PFSK-1 (cell line): ENCODE measurements around the gene MCM5.

ENCODE experiments used
- FOXP2 ChIP-seq: optimal IDR thresholded peaks from 2 replicates; pipeline ENCODE3; 2011; ENCODE audit warnings: borderline replicate concordance, control low read depth, inconsistent platforms; ENCODE audit not compliant: insufficient read depth; ENCODE audit errors: extremely low read length, extremely low read depth
- POLR2AphosphoS5 ChIP-seq: IDR thresholded peaks from 2 replicates; pipeline ENCODE4 v1.6.1; 2012; ENCODE audit warnings: low read depth, mild to moderate bottlenecking, control low read depth, low read length, moderate library complexity
- REST ChIP-seq, 2 experiments: IDR thresholded peaks; 2 replicates each; pipeline versions ENCODE4 v1.6.1 to v1.8.0; 2011 to 2012; ENCODE audit warnings: low read depth in 2 of 2, low read length in 2 of 2, control low read depth in 1 of 2, inconsistent platforms in 1 of 2, mild to moderate bottlenecking in 1 of 2, moderate library complexity in 1 of 2; ENCODE audit not compliant: insufficient read depth in 1 of 2
- SIN3A ChIP-seq: IDR thresholded peaks from 2 replicates; pipeline ENCODE4 v1.6.1; 2012; ENCODE audit warnings: mild to moderate bottlenecking, low read length, moderate library complexity, borderline replicate concordance; ENCODE audit not compliant: insufficient read depth
- TAF1 ChIP-seq: IDR thresholded peaks from 2 replicates; pipeline ENCODE4 v1.6.1; 2012; ENCODE audit warnings: low read length, control low read depth, borderline replicate concordance; ENCODE audit not compliant: insufficient read depth

- no peak for TF ChIP-seq REST (IDR thresholded peaks at IDR 0.05; ENCODE audit: insufficient read depth in 1 of 2, low read depth in 2 of 2, low read length in 2 of 2)
- TF ChIP-seq POLR2AphosphoS5: no peak
- no peak for TF ChIP-seq TAF1
- TF ChIP-seq SIN3A: no peak
- no peak for TF ChIP-seq FOXP2
These were observed 18.1 kb downstream of the MCM5 start for GRCh38 chr22:35418088-35418487.
